ENCODE measurements around the gene NFYA. TPM values are rescaled to one million over a fixed set of nuclear protein-coding genes. Genes with fewer than 3 reads are reported as not detected.

Gene NFYA
- total and polyA plus RNA-seq, 2 of the 13 experiments (the other 11 are each of a cell fraction or from before 2014, with no cell fraction given) = 16.0 to 22.9 TPM

DNA sequence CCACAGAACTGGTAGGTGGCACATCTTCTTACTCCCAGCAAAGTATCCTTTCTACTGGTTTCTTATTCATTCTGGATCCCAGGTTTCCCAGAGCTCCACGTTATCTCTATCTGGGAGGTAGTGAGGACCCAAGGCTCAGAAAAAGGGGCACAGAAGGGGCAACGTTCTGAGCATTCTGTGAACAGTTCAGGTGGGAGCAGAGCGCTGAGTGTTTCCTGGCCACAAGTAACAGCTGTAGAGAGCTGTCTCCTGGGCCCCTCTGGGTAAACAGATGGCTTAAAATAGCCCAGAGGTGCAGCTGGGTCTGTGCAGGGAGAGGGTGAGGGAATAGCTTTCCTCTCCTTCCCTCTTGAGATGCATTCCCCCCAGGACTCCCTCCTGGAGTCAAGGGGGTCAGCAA, 17.6 kb upstream of the NFYA start (continued):
- no peak for TF ChIP-seq MYC (CRISPR knock-in tag; IDR thresholded peaks at IDR 0.05; ENCODE audit: borderline replicate concordance)
- TF ChIP-seq RFXANK (CRISPR knock-in tag; IDR thresholded peaks at IDR 0.05) = no peak
- no peak for TF ChIP-seq EHMT2 (IDR thresholded peaks at IDR 0.05; ENCODE audit: borderline replicate concordance, low read depth, low read length)
- no peak for TF ChIP-seq IKZF1 (IDR thresholded peaks at IDR 0.05)
- no peak for TF ChIP-seq ZFP36 (IDR thresholded peaks at IDR 0.05; ENCODE audit: borderline replicate concordance, low read depth, low read length, partially characterized antibody)
- TF ChIP-seq HOXA5 (CRISPR knock-in tag; IDR thresholded peaks at IDR 0.05) = no peak
- TF ChIP-seq SIX4 (CRISPR knock-in tag; IDR thresholded peaks at IDR 0.05) = no peak
- TF ChIP-seq YEATS2 (CRISPR knock-in tag; IDR thresholded peaks at IDR 0.05; ENCODE audit: borderline replicate concordance) = no peak
- TF ChIP-seq ZNF430 (CRISPR knock-in tag; IDR thresholded peaks at IDR 0.05) = no peak
- no peak for TF ChIP-seq KAT7 (CRISPR knock-in tag; IDR thresholded peaks at IDR 0.05; ENCODE audit: borderline replicate concordance)
- no peak for TF ChIP-seq ZNF431 (CRISPR knock-in tag; IDR thresholded peaks at IDR 0.05; ENCODE audit: borderline replicate concordance, low read depth)
- TF ChIP-seq HDAC2 (CRISPR knock-in tag; IDR thresholded peaks at IDR 0.05) = 0 out of 2 replicates have a peak, but pooled peaks have one; percentile 34
- TF ChIP-seq, protein P1, sequence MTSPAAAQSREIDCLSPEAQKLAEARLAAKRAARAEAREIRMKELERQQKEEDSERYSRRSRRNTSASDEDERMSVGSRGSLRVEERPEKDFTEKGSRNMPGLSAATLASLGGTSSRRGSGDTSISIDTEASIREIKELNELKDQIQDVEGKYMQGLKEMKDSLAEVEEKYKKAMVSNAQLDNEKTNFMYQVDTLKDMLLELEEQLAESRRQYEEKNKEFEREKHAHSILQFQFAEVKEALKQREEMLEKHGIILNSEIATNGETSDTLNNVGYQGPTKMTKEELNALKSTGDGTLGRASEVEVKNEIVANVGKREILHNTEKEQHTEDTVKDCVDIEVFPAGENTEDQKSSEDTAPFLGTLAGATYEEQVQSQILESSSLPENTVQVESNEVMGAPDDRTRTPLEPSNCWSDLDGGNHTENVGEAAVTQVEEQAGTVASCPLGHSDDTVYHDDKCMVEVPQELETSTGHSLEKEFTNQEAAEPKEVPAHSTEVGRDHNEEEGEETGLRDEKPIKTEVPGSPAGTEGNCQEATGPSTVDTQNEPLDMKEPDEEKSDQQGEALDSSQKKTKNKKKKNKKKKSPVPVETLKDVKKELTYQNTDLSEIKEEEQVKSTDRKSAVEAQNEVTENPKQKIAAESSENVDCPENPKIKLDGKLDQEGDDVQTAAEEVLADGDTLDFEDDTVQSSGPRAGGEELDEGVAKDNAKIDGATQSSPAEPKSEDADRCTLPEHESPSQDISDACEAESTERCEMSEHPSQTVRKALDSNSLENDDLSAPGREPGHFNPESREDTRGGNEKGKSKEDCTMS (CRISPR knock-in tag; conservative IDR thresholded peaks at IDR 0.05) = no peak
- TF ChIP-seq ZNF160 (CRISPR knock-in tag; IDR thresholded peaks at IDR 0.05) = no peak
- TF ChIP-seq PPARG (CRISPR knock-in tag; conservative IDR thresholded peaks at IDR 0.05) = no peak
- TF ChIP-seq ZNF761 (CRISPR knock-in tag; conservative IDR thresholded peaks at IDR 0.05) = no peak
- TF ChIP-seq ZNF333 (CRISPR knock-in tag; IDR thresholded peaks at IDR 0.05; ENCODE audit: borderline replicate concordance) = no peak
- no peak for TF ChIP-seq KLF11 (CRISPR knock-in tag; IDR thresholded peaks at IDR 0.05)
- no peak for TF ChIP-seq ETV6 (CRISPR knock-in tag; conservative IDR thresholded peaks at IDR 0.05)
- TF ChIP-seq PAX8 (CRISPR knock-in tag; IDR thresholded peaks at IDR 0.05; ENCODE audit: borderline replicate concordance) = no peak
- no peak for TF ChIP-seq STAG1 (CRISPR knock-in tag; IDR thresholded peaks at IDR 0.05)
